GM12891 (cell line): ENCODE results near the gene SLC48A1.

Experiments
- PAX5 ChIP-seq: IDR thresholded peaks from 2 replicates; pipeline ENCODE4 v1.6.1; 2011; ENCODE audit warnings: low read length, moderate library complexity, mild to moderate bottlenecking; ENCODE audit not compliant: insufficient read depth, severe bottlenecking
- POLR2A ChIP-seq: IDR thresholded peaks from 2 replicates; pipeline ENCODE4 v1.6.1; 2011; ENCODE audit warnings: low read depth, low read length, control low read depth
- POLR2AphosphoS5 ChIP-seq: IDR thresholded peaks from 2 replicates; pipeline ENCODE4 v1.6.1; 2011; ENCODE audit warnings: low read depth, low read length, control low read depth

GRCh38 chr12:47794679-47795078, 21.6 kb downstream of the SLC48A1 start:
- no peak for TF ChIP-seq POLR2A
- TF ChIP-seq POLR2AphosphoS5, result no peak
- no peak for TF ChIP-seq PAX5
